GM10266 (cell line): Measurements from ENCODE around the gene CYS1.

Experiments
- DNase-seq: peaks from one replicate; pipeline ENCODE4 v3.0.0; 2012; ENCODE audit errors: extremely low spot score
- TF ChIP-seq, protein P1 (sequence below): IDR thresholded peaks from 2 replicates; pipeline ENCODE4 v1.5.1; 2012; ENCODE audit warnings: mild to moderate bottlenecking, low read depth; ENCODE audit not compliant: control insufficient read depth, insufficient read depth; ENCODE audit errors: missing control alignments

CYS1 gene

DNA sequence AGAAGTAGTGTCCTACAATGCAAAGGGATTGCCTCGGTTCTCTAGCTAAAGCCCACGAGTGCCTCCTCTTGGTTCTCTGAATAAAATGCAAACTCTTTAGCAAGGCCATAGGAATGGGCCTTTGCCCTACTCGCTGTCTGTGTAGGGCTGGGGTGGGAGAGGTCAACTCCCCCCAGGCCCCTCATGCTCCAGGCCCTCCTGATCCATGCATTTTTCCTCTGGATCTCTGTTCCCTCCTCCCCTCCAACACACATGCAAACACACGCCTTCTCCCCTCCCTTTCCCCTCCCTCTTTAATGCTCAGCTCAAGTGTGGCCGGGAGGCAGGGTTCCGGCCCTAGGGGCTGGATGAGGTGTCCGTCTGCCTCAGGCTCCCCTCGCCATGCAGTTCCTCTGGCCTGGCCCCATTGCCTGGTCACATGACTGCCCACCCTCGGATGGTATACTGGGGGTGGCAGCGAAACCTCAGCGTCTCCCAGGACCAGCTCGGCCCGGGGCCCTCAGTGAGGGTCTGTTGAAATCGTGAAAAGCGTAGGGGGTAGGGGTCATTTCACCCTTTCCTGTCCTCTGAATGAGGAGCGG, 51.7 kb downstream of the CYS1 start:
- TF ChIP-seq, protein P1, sequence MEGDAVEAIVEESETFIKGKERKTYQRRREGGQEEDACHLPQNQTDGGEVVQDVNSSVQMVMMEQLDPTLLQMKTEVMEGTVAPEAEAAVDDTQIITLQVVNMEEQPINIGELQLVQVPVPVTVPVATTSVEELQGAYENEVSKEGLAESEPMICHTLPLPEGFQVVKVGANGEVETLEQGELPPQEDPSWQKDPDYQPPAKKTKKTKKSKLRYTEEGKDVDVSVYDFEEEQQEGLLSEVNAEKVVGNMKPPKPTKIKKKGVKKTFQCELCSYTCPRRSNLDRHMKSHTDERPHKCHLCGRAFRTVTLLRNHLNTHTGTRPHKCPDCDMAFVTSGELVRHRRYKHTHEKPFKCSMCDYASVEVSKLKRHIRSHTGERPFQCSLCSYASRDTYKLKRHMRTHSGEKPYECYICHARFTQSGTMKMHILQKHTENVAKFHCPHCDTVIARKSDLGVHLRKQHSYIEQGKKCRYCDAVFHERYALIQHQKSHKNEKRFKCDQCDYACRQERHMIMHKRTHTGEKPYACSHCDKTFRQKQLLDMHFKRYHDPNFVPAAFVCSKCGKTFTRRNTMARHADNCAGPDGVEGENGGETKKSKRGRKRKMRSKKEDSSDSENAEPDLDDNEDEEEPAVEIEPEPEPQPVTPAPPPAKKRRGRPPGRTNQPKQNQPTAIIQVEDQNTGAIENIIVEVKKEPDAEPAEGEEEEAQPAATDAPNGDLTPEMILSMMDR = peak; percentile 6
- no peak for DNase-seq

DNA sequence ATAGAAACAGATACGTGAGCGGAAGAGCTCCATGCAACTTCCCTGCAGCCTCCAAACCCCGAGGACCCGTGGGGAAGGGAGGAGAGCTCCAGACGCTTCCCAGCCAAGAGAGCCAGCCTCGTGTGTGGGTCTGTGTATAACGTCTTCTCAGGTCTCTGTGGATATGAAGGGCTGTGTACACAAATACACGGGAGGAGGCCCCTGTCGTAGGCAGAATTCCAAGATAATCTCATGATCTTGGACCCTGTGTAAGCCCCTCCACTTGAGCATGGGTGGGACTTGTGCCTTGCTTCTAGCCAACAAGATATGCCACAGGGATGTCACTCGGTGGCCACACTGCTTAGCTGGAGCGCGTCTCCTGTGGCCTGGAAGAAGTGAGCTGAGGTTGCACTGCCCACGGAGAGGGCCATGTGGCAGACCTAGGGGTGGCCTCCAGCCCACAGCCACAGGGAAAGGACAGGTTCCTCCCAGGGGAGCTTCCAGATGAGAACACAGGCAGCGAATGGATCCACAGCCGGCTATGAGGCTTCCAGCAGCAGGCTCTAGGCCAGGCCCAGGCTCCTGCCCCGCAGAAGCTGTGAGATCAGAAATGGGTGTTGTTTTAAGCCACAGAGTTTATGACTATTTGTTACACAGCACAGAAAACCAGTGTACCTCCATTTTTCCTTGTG, 52.4 kb downstream of the CYS1 start:
- TF ChIP-seq, protein P1 = no peak
- no peak for DNase-seq

DNA sequence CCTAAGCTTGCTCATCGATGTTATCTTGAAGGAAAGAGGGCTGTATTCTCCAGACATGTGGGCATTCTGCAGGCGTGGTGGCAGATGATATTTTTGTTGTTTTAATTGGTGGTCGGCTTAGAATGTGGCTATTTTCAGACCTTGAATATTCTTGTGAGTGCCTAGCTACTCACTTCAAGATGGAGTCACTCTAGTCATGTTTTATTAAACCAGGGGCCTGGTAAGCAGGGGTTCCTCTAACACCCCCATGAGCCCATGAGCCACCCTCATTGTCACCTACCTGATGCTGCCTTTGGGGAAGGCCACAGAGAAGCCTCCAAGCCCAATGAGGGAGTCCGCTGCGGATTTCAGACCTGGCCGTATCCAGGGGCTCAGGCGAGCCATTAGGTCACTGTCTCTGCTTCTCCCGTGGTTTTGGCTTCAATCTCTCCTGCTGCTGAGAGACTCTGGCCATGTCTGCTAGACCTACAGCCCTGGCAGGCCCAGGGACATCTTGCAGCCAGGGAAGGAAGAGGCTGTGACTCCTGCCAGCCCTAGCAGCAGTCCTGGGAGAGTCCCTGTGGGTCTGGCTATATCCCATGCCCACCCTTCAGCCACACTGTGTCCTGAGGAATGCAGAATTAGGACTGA, 53.2 kb downstream of the CYS1 start:
- DNase-seq = no peak

DNA sequence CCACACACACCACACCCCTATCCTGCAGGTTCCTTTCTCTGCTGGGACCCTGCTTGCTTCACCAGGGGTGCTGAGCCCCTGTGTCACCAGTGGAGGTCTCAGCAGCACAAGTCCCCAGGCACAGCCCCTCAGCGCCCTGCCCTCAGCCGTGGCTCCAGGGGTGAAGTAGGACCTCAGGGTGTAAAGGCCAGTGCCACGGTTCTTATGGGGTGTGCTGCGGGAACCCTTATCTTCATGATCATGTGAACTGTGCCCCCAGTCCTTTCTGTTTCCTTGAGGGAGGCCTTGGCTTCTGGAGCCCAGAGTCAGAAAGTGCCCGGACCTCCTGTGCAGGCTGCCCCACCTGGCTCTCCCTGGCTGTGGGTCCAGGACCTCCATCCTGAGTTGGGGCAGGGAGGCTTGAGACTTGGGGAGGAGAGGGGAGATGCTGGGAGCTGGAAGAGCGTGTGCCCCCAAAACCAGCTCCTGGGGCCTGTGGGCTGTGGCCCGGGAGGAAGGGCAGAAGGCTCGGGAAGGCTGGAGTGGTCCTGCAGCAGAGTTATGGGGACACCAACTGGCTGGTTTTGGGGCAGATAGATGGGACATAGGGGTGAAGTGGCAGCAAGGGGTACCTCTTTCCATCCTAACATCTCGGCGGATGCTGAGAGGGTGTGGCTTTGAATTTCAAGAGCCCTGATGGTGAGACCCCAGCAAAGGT, 57.1 kb downstream of the CYS1 start:
- TF ChIP-seq, protein P1 = no peak
- no peak for DNase-seq

More for the DNA sequence above, 53.2 kb downstream of the CYS1 start:
- TF ChIP-seq, protein P1 = no peak

DNA sequence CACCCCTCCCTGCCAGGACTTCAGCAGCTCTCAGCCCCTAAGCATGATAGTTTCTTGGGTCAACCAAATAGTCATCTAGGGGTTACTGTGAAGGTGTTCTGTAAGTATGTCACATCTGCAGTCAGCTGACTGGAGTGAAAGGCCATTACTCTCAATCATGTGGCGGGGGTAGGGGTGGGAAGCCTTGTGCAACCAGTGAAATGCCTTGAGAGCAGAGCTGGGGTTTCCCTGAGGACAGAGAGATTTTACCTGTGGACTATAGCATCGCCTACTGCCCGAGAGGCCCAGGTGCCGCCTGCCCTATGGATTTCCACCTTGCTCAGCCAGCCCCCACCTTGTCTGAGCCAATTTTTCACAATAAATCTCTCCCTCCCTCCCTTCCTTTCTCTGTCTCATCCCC, 57.8 kb downstream of the CYS1 start:
- TF ChIP-seq, protein P1 = no peak
- DNase-seq = no peak

DNA sequence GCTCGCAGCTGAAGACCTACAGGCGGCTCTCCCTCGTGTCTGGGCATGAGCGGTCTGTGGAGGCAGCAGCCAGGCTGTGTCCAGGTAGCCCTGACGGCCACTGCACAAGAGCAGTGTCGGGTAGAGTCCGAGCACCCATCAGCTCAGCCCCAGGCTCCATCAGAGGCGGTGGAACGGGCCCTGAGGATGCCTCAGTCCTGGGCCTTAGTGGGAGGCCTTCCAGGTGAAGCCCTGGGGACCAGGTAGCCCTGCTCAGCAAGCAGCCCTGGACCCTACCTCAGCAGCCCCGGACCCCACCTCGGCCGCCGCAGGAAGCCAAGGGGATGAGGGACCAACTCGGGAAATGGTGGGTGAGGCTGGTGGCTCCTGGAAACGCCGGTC, 58.2 kb downstream of the CYS1 start:
- TF ChIP-seq, protein P1 = no peak
- no peak for DNase-seq
